Ishikawa (cell line): ENCODE measurements around the gene CFAP57.

ENCODE experiments used
- CREB1 ChIP-seq: IDR thresholded peaks from 2 replicates; pipeline ENCODE4 v1.6.1; 2012; ENCODE audit warnings: low read depth
- EGR1 ChIP-seq: IDR thresholded peaks from 2 replicates; pipeline ENCODE4 v1.6.1; 2012
- EP300 ChIP-seq: IDR thresholded peaks from 2 replicates; pipeline ENCODE4 v1.6.1; 2012; ENCODE audit warnings: borderline replicate concordance
- FOXM1 ChIP-seq: IDR thresholded peaks from 2 replicates; pipeline ENCODE4 v1.6.1; 2012; ENCODE audit warnings: low read depth, borderline replicate concordance
- MAX ChIP-seq: IDR thresholded peaks from 2 replicates; pipeline ENCODE4 v1.6.1; 2012
- NFIC ChIP-seq: IDR thresholded peaks from 2 replicates; pipeline ENCODE4 v1.6.1; 2012
- RAD21 ChIP-seq: IDR thresholded peaks from 2 replicates; pipeline ENCODE4 v1.6.1; 2012; ENCODE audit warnings: low read depth
- REST ChIP-seq: IDR thresholded peaks from 2 replicates; pipeline ENCODE4 v1.6.1; 2012; ENCODE audit warnings: low read depth, mild to moderate bottlenecking
- TAF1 ChIP-seq: IDR thresholded peaks from 2 replicates; pipeline ENCODE4 v1.6.1; 2012; ENCODE audit warnings: low read depth, mild to moderate bottlenecking
- TCF12 ChIP-seq: IDR thresholded peaks from 2 replicates; pipeline ENCODE4 v1.6.1; 2012; ENCODE audit warnings: low read depth
- TEAD4 ChIP-seq: IDR thresholded peaks from 2 replicates; pipeline ENCODE4 v1.6.1; 2012
- USF1 ChIP-seq: IDR thresholded peaks from 2 replicates; pipeline ENCODE4 v1.6.1; 2012
- ZBTB7A ChIP-seq: IDR thresholded peaks from 2 replicates; pipeline ENCODE4 v1.6.1; 2012; ENCODE audit warnings: low read depth

DNA sequence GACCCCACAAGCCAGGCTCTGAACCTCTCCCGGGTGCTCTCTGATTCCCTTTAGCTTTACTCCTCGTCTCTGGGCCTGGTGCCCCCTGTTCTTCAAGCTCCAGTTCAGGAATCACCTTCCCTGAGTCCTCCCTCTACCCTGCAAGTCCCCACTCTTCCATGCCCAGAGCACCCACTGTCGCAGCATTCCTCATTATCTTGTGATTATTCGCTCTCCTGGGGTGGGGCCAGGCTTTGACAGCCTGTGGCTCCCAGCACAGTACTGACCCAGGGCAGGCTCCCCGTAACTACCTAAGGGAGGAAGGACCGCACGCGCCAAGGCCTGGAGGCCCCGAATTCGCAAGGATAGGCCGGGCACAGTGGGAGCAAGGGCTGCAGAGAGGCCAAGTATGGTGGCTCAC is 114.0 kb downstream of the CFAP57 start:
- no peak for TF ChIP-seq EGR1
- no peak for TF ChIP-seq CREB1
- no peak for TF ChIP-seq EP300
- TF ChIP-seq ZBTB7A, result no peak
- TF ChIP-seq RAD21, result no peak
- no peak for TF ChIP-seq USF1
- no peak for TF ChIP-seq REST
- no peak for TF ChIP-seq TCF12
- TF ChIP-seq TEAD4, result no peak
- no peak for TF ChIP-seq MAX
- TF ChIP-seq FOXM1, result no peak
- no peak for TF ChIP-seq TAF1
- TF ChIP-seq NFIC, result no peak
